PC-9 (cell line): ENCODE data around the gene COQ9. TPM values are rescaled to one million over a fixed set of nuclear protein-coding genes. Genes with fewer than 3 reads are reported as not detected.

Source experiments
- BruUV-seq: library from RNA; stranded (reverse); fragments of 400-500 nt; replicated peaks from 2 replicates; lab custom pipeline; 2021; lab: Mats Ljungman, UMichigan
- CTCF ChIA-PET: fragments of 300-600 bp; sonication (Branson Sonifier 250); formaldehyde crosslinking; loops from one replicate; lab custom pipeline; 2022; ENCODE audit warnings: antibody characterized with exemption; lab: Charles Lee
- POLR2A ChIA-PET: fragments of 300-600 bp; sonication (Branson Sonifier 250); formaldehyde crosslinking; loops from one replicate; lab custom pipeline; 2022; ENCODE audit warnings: antibody characterized with exemption; ENCODE audit not compliant: unreplicated experiment; lab: Charles Lee
- DNase-seq, 2 experiments: peaks; one replicate each; pipeline versions ENCODE4 v3.0.0 to v3.0.0-alpha.2; 2015 to 2022; ENCODE audit warnings: mixed read lengths in 1 of 2
- H2AFZ ChIP-seq: fragments of 200-600 bp; sonication (generic); 2 replicates; pipeline ENCODE4 v1.8.1; 2017; ENCODE audit warnings: antibody characterized with exemption
- H3F3A ChIP-seq: fragments of 200-600 bp; sonication (generic); 2 replicates; pipeline ENCODE4 v1.8.1; 2017; ENCODE audit warnings: antibody characterized with exemption, mild to moderate bottlenecking, low read depth; ENCODE audit not compliant: insufficient read depth
- H3K27ac ChIP-seq: fragments of 200-600 bp; sonication (generic); 2 replicates; pipeline ENCODE4 v1.6.1; 2016; ENCODE audit warnings: mixed run types
- H3K27me3 ChIP-seq: fragments of 200-600 bp; sonication (generic); 2 replicates; pipeline ENCODE4 v1.6.1; 2016; ENCODE audit warnings: low read depth, mixed run types; ENCODE audit not compliant: insufficient read depth
- H3K36me3 ChIP-seq: fragments of 200-600 bp; sonication (generic); 2 replicates; pipeline ENCODE4 v1.6.1; 2016; ENCODE audit warnings: low read depth, mixed run types
- H3K4me1 ChIP-seq: fragments of 200-600 bp; sonication (generic); replicated peaks from 2 replicates; pipeline ENCODE4 v1.6.1; 2016; ENCODE audit warnings: mixed run types; ENCODE audit not compliant: insufficient read depth
- H3K4me2 ChIP-seq: fragments of 200-600 bp; sonication (generic); 2 replicates; pipeline ENCODE4 v1.6.1; 2017; ENCODE audit warnings: mixed run types
- H3K4me3 ChIP-seq: fragments of 200-600 bp; sonication (generic); 2 replicates; pipeline ENCODE4 v1.6.1; 2016; ENCODE audit warnings: mixed run types
- H3K79me2 ChIP-seq: fragments of 200-600 bp; sonication (generic); 2 replicates; pipeline ENCODE4 v1.6.1; 2017; ENCODE audit warnings: low read depth, mixed run types
- H3K9me2 ChIP-seq: fragments of 200-600 bp; sonication (generic); 2 replicates; pipeline ENCODE4 v1.8.1; 2017; ENCODE audit warnings: mild to moderate bottlenecking; ENCODE audit not compliant: insufficient read depth
- H3K9me3 ChIP-seq: fragments of 200-600 bp; sonication (generic); 2 replicates; pipeline ENCODE4 v1.8.1; 2016; ENCODE audit warnings: low read depth; ENCODE audit not compliant: insufficient read depth
- H4K20me1 ChIP-seq: fragments of 200-600 bp; sonication (generic); 2 replicates; pipeline ENCODE4 v1.8.1; 2017; ENCODE audit not compliant: insufficient read depth
- EZH2 ChIP-seq: fragments of 200-600 bp; sonication (generic); IDR thresholded peaks from 2 replicates; pipeline ENCODE4 v1.8.0; 2017; ENCODE audit warnings: antibody characterized with exemption, low read depth
- intact Hi-C: fragments of 100-400 bp; cut with micrococcal nuclease; formaldehyde crosslinking; loops from one replicate; pipeline ENCODE4 v1.10.0; 2022; ENCODE audit not compliant: unreplicated experiment
- total RNA-seq: library from RNA; stranded (reverse); gene quantifications from 2 replicates; pipeline ENCODE4 v1.2.3, GENCODE V29; 2021
- TF ChIP-seq, protein P1 (sequence below): fragments of 200-600 bp; sonication (generic); conservative IDR thresholded peaks from 2 replicates; pipeline ENCODE4 v1.6.1; 2017; ENCODE audit warnings: mixed run types, antibody characterized with exemption, mild to moderate bottlenecking, moderate library complexity

Gene COQ9
- total RNA-seq, 1 experiment from 2014 or later, result 58.3 TPM

DNA sequence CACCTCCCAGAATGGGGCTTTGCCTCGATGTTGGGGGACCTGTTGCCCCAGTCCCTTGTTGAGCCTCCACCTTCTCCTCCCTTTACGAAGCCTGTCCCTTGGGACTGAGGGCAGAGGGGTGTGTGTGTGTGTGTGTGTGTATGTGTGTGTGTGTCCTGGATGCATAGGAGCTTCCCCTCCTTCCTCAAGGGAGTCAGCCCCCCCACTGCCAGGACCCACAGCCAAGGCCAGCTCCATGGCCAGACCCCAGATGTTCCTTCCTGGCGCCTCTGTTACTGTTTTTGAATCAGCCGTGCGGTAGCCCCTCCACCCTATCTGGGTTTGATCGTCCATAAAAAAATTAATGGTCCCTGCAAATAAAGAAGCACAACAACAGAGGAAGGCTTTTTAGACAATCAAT lies 56.7 kb downstream of the COQ9 start:
- Histone ChIP-seq H3K9me3 (no peaks in the 10 kb centered on the region), H4K20me1 (no peaks in the 10 kb centered on the region), H3K79me2 (no peaks in the 10 kb centered on the region), H3K36me3 (no peaks in the 10 kb centered on the region), H2AFZ (no peak overlapping the region), H3F3A (no peaks in the 10 kb centered on the region), H3K27me3 (peaks cover 11% of the 10 kb centered on the region; the same call in 1 of the 2 replicates), H3K27ac (no peak overlapping the region), H3K4me2 (no peak overlapping the region), H3K9me2 (no peaks in the 10 kb centered on the region), H3K4me1 (no peaks in the 10 kb centered on the region), H3K4me3 (no peak overlapping the region)
- TF ChIP-seq EZH2, result no peak
- TF ChIP-seq, protein P1, sequence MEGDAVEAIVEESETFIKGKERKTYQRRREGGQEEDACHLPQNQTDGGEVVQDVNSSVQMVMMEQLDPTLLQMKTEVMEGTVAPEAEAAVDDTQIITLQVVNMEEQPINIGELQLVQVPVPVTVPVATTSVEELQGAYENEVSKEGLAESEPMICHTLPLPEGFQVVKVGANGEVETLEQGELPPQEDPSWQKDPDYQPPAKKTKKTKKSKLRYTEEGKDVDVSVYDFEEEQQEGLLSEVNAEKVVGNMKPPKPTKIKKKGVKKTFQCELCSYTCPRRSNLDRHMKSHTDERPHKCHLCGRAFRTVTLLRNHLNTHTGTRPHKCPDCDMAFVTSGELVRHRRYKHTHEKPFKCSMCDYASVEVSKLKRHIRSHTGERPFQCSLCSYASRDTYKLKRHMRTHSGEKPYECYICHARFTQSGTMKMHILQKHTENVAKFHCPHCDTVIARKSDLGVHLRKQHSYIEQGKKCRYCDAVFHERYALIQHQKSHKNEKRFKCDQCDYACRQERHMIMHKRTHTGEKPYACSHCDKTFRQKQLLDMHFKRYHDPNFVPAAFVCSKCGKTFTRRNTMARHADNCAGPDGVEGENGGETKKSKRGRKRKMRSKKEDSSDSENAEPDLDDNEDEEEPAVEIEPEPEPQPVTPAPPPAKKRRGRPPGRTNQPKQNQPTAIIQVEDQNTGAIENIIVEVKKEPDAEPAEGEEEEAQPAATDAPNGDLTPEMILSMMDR, result no peak
- BruUV-seq, result no TSS peak
- intact Hi-C loops, result no loop called here
- CTCF ChIA-PET, result interaction anchor here (0.6 kb wide), 1 partner anchor 900 kb away, joined by 6 read pairs; no protein-coding TSS in a partner anchor
- POLR2A ChIA-PET, result no interaction called here
- no peak for DNase-seq

- ChIA-PET CTCF (interaction anchor here (0.6 kb wide), 1 partner anchor 901 kb away, joined by 6 read pairs; no protein-coding TSS in a partner anchor), POLR2A (no interaction called here)
Measured at GRCh38 chr16:57504491-57504890, 57.2 kb downstream of the COQ9 start.

GRCh38 chr16:57505169-57505568 lies 57.9 kb downstream of the COQ9 start:
- no peaks in the 10 kb centered on the region for H3K9me2 ChIP-seq
- H3K9me3 ChIP-seq, result no peaks in the 10 kb centered on the region
- CTCF ChIA-PET, result no interaction called here
- intact Hi-C loops, result no loop called here
- peaks cover 11% of the 10 kb centered on the region; the same call in 1 of the 2 replicates for H3K27me3 ChIP-seq
- H3K36me3 ChIP-seq, result no peaks in the 10 kb centered on the region
- no peaks in the 10 kb centered on the region for H3K4me1 ChIP-seq
- no peak for DNase-seq
- no peak overlapping the region for H3K4me2 ChIP-seq
- no peak overlapping the region for H2AFZ ChIP-seq
- no peaks in the 10 kb centered on the region for H3K79me2 ChIP-seq
- no peak for TF ChIP-seq EZH2
- TF ChIP-seq, protein P1, result no peak
- H3K27ac ChIP-seq, result no peak overlapping the region
- no TSS peak for BruUV-seq
- POLR2A ChIA-PET, result no interaction called here
- H4K20me1 ChIP-seq, result no peaks in the 10 kb centered on the region
- no peaks in the 10 kb centered on the region for H3F3A ChIP-seq
- no peak overlapping the region for H3K4me3 ChIP-seq

More at GRCh38 chr16:57504491-57504890, 57.2 kb downstream of the COQ9 start:
- H3K36me3 ChIP-seq, result no peaks in the 10 kb centered on the region
- no peak overlapping the region for H3K4me2 ChIP-seq
- no peaks in the 10 kb centered on the region for H3K4me1 ChIP-seq
- no peaks in the 10 kb centered on the region for H3K79me2 ChIP-seq
- TF ChIP-seq, protein P1, result no peak
- no peak for TF ChIP-seq EZH2
- no peak overlapping the region for H2AFZ ChIP-seq
- no peak for DNase-seq
- intact Hi-C loops, result no loop called here
- no peaks in the 10 kb centered on the region for H4K20me1 ChIP-seq
- H3K27me3 ChIP-seq, result peaks cover 11% of the 10 kb centered on the region; the same call in 1 of the 2 replicates
- no peak overlapping the region for H3K4me3 ChIP-seq
- H3K27ac ChIP-seq, result no peak overlapping the region
- no peaks in the 10 kb centered on the region for H3K9me3 ChIP-seq
- no TSS peak for BruUV-seq
- no peaks in the 10 kb centered on the region for H3K9me2 ChIP-seq
- H3F3A ChIP-seq, result no peaks in the 10 kb centered on the region
